NCI-H526 treated with DMSO at 0.1 percent for 48 hours (cell line): Measurements from ENCODE around the gene ECI1.
A peak's percentile ranks its signal among the peaks of the same experiment; 100 is the strongest.

ENCODE experiments used
- DNase-seq: peaks from one replicate; lab custom pipeline; 2025; lab: John Stamatoyannopoulos, UW

ECI1 gene

DNA sequence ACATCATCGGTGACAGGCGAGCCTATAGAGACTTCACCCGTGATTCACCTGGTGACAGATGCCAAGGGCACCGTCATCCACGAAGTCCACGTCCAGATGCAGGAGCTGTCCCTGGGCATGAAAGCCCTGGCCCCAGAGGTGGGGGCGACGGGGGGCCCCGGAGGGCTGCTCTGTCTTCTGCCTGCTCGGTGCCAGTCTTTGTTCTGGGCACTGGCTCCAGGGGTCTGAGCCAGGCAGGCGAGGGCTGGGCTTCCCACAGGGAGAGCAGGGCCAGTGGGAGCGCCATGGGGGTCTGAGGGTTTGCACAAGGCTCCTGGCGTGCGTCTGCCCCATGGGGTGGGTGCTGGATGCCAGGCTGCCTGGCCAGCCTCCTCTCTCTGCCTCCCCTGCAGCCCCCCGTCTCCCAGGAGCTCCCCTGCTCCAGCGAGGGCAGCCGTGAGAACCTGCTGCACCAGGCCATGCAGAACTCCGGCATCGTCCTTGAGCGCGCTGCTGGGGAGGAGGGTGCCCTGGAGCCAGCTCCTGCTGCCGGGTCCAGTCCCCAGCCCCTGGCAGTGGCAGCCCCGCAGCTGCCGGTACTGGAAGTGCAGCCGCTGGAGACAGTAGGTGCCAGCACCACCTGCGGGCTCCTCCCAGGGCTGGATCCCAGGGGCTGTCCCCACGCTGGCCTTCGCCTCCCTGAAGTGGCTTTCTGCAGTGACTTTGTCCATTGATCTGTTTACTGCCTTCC lies 18.2 kb downstream of the ECI1 start:
- no peak for DNase-seq

DNA sequence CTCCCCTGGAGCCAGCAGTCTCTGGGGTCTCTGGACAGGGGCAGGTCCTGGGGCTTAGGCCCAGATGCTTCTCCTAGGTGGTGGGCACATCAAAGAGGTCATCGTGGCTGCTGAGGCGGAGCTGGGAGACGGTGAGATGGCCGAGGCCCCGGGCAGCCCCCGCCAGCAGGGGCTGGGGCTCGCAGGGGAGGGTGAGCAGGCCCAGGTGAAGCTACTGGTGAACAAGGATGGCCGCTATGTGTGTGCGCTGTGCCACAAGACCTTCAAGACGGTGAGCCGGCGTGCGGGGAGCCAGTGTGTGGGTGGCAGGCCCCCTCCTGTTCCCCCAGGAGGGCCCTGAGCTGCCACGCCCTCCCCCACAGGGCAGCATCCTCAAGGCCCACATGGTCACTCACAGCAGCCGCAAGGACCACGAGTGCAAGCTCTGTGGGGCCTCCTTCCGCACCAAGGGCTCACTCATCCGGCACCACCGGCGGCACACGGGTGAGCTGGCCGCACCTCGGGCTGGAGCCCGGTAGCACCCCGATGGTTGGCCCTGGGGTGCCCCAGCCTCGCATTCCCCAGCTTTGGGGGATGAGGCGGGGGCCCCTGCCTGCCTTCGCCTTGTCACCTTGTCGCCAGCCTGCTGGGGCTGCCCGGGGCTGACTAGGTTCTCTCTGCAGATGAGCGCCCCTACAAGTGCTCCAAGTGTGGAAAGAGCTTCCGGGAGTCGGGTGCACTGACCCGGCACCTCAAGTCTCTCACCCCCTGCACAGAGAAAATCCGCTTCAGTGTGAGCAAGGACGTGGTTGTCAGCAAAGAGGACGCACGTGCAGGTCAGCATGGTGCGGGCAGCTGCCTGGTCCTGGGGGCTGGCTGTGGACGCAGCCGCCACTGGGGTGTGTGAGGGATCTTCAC lies 19.0 kb downstream of the ECI1 start:
- DNase-seq, result no peak

DNA sequence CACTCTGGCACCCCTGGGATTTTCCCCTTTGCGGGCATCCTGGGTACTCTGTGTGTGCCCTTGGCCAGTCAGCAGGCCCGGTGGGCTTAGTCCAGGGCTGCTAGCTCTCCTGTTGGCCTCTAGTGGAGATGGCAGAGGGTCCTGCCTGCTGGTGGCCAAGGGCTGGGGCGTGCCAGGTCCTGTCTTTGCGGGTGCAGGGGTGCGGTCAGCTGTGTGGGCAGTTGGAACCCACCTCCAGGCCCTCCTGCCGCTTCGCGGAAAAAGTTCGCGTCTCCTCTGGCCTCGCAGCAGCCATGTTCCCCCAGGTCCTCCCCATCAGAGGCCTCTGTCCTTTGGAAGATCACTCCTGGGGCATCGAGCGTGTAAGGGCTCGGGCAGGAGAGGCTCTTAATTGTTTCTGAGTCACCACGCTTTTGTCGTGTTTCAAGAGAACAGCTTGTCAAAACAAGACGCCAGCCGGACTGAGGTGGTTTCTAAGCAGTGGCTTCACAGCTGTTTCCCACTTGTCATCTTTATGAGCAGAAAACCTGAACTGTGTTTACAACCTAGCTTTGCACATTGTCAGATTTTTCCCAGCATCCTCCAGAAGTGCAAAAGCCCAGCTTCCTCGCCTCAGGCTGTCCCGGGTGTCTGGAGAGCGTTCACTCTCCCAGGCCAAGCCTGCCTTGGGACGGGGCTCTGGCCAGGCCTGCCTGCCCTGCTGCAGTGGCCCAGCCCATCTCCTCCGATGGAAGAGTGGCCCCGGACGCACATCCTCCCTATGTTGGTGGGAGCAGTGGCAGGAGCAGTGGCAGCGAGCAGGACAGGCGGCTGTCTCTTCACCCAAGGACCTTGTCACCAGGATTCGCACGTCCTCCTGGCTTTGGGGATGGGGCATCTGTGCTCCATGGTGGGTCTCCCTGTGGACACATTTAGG lies 20.1 kb downstream of the ECI1 start:
- no peak for DNase-seq

DNA sequence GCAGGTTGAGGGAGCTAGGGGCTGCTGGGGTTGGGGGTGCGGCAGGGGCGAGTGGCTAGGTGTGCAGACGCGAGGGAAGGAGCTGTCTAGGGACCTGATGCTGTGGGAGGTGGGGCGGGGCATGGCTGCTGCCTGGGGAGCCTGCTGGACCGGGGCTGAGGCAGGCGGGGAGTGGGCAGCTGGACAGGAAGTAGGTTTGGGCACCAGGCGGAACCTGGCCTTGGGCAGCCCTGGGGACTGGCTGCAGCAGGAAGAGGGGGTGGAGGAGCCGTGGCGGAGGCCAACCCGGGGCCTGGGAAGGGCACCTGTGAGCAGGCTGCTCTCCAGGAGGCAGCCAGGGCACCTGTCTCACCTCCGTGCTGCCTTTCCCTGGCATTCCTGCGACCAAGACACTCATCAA lies 21.0 kb downstream of the ECI1 start:
- DNase-seq, result no peak

DNA sequence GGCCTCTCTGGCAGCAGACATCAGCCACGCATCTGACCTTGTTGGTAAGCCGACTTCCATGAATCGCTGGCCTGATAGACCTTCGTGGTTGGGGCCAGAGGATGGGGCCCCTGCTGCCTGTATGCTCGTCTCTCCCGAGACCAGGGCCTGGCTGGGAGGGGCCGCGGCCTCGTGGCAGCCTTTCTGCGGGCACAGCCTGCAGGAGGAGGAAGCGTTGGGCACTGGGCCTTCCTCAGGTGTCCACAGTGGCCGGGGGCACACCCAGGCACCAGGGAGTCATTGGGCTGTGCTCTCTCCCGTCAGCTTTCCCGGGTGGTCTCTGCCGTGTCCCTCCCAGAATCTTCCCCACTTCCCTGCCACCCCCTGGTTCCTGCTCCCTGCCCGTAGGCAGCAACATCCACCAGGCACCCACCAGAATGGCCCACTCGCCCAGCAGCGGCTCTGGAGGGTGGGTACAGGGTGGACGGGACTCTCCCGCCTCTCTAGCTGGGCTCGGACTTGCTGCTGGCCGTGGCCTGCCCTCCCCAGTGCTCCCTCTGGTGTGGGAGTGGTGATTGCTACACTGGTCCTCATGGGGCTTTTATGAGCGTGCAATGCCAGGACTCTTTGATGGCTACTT lies 21.6 kb downstream of the ECI1 start:
- no peak for DNase-seq

DNA sequence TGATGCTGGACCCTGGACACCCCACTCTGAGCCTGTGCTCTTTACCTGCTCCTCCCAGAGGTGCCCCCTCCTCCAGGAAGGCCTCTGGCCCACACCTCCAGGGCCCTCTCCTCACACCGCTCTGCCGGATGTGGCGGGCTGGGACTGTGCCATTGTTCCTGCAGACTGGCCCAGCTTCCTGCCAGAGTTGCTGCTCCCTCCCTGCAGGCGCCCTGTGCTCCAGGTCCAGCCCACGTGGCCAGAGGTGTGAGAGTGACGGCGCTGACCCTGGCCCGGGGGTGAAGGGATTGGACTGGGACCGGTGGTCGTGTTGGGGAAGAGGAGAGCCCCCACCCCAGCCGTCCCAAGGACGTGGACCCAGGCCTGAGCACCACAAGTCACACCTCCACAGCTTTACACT lies 22.3 kb downstream of the ECI1 start:
- no peak for DNase-seq

DNA sequence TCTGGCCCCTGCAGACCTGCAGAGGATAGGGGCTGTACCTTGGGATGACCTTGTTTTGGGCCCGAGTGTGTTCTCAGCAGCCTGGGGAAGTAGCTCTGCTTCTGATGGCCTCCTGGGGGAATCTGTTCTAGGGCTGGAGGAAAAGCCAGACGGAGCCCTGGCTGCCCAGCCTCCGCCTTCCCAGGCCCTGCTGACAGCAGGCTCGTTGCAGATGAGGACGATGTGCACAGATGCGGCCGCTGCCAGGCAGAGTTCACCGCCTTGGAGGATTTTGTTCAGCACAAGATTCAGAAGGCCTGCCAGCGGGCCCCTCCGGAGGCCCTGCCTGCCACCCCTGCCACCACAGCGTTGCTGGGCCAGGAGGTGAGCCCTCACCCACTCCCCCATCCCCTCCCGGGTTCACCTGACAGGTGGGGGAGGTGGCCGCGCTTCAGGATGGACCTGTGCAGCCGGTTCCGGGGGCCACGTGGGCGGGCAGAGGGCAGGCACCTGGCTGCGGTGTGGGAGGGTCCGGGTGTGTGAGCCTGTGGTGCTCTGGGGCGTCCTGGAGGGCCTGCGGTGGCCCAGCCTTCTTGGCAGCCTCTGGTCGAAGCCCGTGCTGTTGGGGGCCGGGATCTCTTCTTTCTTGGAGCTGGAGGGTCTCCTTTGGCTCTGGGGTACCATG lies 23.1 kb downstream of the ECI1 start:
- DNase-seq, result no peak

DNA sequence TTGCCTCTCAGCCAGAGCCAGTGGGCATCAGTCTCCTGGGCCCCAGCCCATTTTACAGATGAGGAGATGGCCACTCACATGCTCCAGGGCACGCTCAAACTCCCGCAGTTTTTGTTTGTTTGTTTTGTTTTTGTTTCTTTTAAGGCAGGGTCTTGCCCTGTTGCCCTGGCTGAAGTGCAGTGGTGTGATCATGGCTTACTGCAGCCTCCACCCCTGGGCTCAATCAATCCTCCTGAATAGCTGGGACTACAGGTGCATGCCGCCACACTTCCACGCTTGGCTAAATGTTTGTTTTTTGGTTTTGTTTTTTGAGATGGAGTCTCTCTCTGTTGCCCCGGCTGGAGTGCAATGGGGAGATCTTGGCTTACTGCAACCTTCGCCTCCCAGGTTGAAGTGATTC lies 24.5 kb downstream of the ECI1 start:
- DNase-seq, result no peak

DNA sequence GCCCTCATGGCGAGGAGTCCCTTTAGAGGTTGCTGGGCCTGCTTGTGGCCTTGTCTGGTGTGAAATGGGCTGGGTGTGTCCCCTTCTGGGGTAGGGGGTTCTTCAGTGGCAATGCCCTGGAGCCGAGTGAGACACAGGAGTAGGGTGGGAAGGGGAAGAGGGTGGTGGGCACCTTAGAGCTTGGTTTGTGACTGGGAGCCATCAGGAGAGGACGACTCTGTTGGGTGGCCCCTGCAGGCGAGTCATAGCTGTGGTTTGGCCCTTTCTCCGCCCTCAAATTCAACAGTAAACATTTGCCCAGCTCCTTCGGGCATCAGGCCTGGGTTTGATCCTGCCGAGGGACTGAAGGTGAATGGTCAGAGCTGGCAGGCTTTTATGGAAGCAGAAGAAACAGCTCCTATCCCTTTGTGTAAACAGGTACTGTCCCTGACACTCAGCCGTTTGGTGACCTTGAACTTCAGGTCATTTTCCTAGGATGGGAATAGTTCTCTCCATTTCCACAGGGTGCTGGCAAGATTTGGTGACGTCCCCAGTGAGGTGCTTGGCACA lies 25.1 kb downstream of the ECI1 start:
- DNase-seq, result no peak

DNA sequence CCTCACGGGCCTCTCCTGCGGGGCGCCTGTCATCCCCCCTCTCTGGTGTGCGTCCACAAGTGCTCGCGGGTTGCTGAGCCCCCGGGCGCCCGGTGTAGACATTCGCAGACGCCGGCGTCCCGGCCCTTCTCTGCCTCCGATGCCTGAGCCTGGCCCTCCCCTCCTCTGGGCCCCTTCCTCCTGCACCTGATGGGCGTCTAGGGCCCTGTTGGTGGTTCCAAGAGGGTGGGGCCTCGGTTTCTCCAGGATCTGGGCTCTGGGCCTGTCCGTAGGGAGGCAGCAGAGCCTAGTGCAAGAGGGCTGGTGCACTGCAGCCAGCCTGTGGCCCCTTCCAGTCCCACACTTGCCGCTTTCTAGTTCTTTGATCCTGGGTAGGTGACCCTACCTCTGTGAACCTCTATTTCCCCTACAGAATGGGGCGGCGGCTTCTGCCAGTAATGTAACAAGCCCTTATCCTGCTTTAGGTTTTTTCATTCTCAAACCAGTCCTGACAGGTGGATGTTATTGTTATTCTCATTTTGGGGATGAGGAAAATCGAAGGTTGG lies 27.4 kb downstream of the ECI1 start:
- DNase-seq, result no peak

DNA sequence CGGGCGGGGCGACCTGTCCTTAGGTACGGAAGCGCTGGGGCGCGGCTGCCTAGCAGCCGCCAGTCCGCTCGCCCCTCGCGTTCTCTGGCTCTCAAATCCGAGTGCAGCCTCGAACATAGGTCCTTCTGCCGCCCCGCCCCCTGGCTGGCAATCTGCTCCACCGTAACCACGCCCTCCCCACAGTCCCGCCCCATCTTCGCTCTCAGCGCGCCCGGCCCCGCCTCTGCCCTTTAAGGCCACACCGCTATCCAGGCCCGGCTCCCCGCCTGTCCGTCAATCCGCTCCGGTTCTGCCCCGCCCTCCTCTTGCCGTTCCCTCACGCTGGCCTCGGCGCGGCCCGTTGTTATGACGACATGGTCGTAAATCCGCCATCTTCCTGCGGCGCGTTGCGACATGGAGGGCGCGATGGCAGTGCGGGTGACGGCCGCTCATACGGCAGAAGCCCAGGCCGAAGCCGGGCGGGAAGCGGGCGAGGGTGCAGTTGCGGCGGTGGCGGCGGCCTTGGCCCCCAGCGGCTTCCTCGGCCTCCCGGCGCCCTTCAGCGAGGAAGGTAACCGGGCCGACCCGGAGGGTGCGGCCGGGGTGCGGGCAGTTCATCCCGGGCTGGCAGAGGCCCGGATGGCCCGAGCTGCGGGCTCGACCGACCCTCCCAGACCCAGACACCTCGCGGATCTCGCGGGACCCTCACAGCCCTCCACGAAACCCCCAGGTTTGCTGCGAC lies 28.0 kb downstream of the ECI1 start, which contains the start of gene E4F1:
Gene E4F1, plus strand, starts transcription at position 371 of the 721 bp plus-strand sequence. Its CDS starts 23 bp downstream, at position 394.
- peak; percentile 94 for DNase-seq

DNA sequence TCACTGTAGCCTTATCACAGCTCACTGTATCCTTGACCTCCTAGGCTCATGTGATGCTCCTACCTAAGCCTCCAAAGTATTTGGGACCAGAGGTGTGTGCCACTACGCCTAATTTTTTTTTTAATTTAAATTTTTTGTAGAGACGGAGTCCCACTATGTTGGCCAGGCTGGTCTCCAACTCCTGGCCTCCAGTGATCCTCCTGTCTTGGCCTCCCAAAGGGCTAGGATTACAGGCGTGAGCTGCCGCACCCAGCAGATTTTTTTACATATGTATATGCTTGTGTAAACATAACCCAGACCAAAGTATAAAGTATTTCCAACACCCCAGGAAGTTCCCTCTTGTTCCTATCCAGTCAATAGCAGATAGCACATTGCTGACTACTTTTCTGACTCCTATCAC lies 35.1 kb downstream of the ECI1 start:
- DNase-seq, result no peak

DNA sequence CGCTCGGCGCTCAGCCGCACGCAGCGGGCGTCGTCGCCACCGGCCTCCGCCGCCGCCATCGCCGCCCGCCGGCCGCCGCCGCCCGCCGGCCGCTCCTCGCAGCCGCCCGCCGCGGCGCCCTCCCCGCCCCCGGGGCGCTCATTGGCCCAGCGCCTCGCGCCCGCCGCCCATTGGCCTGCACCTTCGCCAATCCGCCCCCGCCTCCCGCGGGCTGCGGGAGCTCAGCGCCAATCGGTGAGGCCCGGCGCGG lies 36.7 kb downstream of the ECI1 start, which contains the start of gene PGP:
Gene PGP, minus strand, starts transcription at position 122 of the 250 bp plus-strand sequence. Its CDS starts 63 bp downstream, at position 59.
- DNase-seq, result no peak

DNA sequence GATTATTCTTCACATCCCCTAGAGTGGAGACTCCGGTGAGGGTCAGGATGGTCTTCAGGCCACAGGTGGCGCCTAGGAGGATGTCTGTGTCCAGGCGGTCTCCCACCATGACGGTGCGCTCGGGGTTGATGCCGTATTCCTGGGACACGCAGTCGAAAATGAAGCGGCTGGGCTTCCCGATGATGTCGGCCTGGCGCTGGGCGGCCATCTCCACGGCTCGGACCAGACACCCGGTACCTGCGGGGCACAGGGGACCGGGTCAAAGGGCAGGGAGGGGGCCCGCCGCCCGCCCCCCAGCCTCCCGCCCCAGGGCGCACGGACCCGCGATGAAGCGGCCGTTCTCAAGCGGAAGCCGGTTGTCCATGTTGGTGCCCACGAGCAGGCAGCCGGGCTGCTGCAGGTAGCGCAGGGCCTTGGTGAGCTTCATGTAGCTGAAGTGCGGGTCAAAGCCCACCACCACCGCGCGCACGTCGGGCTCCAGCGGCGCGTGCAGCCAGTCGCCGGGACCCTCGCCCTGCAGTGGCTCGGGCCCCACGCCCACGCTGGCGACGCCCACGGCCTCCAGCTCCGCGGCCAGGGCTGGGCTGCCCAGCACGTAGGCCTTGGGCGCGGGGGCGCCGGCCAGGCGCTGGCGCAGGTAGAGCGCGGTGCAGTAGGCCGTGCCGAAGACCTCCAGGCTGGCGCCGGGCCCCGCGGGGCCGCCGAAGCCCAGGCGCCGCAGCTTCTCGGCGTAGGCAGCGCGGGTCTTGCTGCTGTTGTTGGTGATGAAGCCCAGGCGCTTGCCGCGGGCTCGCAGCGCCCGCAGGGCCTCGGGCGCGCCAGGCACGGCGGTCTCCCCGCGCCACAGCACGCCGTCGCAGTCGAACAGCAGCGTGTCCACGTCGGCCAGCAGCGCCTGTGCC lies 37.3 kb downstream of the ECI1 start:
- DNase-seq, result no peak

DNA sequence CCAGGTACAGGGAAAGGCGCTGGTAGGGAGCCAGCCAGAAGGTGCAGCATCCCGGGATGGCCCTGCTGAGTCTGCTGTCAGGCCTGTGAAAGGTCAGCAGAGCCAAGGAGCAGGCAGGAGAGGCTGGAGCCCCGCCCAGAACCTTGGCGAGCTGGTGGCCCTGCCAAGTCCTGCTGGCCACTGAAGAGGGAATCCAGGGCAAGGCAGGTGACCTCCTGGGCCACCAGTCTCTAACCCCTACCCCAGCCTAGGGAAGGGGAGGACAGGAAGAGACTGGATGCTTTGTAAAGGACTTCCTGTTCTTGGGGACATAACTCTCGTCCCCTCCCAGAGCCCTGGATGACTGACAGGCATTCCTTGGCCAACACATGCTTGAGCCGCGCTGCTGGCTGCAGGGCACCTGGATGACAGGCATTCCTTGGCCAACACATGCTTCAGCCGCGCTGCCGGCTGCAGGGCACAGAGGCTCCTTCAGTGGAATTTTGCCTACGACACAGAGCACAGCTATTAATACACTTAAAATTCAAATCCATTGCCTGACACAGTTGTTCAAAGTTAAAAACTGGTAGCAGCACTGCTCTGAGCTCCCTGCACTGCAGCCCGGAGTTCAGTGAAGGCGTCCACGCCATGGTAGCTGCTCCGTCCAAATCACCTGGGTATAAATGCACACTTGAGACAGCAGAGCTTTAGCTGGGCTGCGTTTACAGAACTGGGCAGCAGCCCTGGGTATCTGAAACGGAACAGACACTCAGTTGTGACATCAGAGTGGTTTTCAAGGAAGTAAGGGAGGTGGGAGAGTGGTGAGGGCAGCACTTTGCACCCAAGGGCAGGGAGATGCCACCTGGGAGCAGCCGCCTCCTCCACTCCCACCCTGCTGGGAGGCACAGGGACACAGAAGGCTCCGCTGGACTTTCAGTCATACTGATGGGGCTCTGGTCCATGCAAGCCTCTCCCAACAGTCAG lies 38.7 kb downstream of the ECI1 start:
- DNase-seq, result no peak

DNA sequence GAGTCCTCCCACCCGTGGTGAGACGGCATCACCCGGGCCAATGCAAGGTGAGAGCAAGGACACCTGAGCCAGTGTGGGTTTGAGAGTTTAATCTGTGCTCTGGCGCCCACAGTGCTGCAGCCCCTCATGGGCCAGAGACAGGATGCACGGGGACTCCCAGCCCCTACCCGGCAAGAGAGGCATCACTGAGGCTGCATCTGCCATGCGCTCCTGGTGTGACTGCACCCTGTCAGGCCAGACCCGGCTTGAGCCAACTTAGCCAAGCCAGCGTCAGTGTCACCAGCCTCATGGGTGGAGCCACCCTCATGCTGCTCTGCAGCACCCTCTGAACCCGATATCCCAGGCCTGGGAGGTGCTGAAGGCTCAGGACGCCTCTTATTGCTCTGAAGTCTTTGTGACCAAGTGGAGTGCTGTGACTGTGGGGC lies 39.5 kb downstream of the ECI1 start:
- DNase-seq, result no peak
